Panc1 (cell line): Measurements from ENCODE around the gene HSPA4.

ENCODE experiments used
- POLR2AphosphoS5 ChIP-seq: IDR thresholded peaks from 2 replicates; pipeline ENCODE4 v1.6.1; 2012; ENCODE audit warnings: mild to moderate bottlenecking, low read depth, low read length, moderate library complexity
- TCF7L2 ChIP-seq: IDR thresholded peaks from 2 replicates; pipeline ENCODE4 v1.6.1; 2011; ENCODE audit warnings: mild to moderate bottlenecking, low read depth, low read length, inconsistent platforms
- TF ChIP-seq, protein P1 (sequence below): fragments of 450-650 bp; IDR thresholded peaks from 2 replicates; pipeline ENCODE4 v1.5.1; 2017; ENCODE audit warnings: mild to moderate bottlenecking
- TF ChIP-seq, protein P2 (sequence below), 2 experiments: IDR thresholded peaks; 2 replicates each; pipeline ENCODE4 v1.6.1; 2011 to 2012; ENCODE audit warnings: low read depth in 2 of 2, control low read depth in 1 of 2, low read length in 1 of 2, mild to moderate bottlenecking in 1 of 2, moderate library complexity in 1 of 2; ENCODE audit not compliant: insufficient read depth in 1 of 2

DNA sequence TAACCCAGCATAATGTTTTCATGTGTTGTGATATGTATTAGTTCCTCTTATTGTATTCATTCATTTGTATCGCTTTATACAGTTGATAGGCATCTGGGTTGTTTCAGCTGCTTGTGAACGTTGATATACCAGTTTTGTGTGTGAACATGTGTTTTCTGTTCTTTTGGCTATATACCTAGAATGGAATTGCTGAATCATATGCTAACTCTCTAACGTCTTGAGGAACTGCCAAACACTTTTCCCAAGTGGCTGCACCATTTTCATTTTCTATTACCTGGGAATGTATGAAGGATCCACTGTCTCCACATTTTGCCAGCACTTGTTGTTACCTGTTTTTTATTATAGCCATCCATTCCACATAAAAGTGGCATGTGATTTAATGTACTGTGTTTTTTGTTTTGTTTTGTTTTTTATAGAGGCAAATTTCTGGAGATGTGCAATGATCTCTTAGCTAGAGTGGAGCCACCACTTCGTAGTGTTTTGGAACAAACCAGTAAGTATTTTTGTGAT lies 34.6 kb downstream of the HSPA4 start:
- TF ChIP-seq, protein P1, sequence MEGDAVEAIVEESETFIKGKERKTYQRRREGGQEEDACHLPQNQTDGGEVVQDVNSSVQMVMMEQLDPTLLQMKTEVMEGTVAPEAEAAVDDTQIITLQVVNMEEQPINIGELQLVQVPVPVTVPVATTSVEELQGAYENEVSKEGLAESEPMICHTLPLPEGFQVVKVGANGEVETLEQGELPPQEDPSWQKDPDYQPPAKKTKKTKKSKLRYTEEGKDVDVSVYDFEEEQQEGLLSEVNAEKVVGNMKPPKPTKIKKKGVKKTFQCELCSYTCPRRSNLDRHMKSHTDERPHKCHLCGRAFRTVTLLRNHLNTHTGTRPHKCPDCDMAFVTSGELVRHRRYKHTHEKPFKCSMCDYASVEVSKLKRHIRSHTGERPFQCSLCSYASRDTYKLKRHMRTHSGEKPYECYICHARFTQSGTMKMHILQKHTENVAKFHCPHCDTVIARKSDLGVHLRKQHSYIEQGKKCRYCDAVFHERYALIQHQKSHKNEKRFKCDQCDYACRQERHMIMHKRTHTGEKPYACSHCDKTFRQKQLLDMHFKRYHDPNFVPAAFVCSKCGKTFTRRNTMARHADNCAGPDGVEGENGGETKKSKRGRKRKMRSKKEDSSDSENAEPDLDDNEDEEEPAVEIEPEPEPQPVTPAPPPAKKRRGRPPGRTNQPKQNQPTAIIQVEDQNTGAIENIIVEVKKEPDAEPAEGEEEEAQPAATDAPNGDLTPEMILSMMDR: no peak
- TF ChIP-seq POLR2AphosphoS5: no peak
- no peak for TF ChIP-seq TCF7L2
- TF ChIP-seq, protein P2, sequence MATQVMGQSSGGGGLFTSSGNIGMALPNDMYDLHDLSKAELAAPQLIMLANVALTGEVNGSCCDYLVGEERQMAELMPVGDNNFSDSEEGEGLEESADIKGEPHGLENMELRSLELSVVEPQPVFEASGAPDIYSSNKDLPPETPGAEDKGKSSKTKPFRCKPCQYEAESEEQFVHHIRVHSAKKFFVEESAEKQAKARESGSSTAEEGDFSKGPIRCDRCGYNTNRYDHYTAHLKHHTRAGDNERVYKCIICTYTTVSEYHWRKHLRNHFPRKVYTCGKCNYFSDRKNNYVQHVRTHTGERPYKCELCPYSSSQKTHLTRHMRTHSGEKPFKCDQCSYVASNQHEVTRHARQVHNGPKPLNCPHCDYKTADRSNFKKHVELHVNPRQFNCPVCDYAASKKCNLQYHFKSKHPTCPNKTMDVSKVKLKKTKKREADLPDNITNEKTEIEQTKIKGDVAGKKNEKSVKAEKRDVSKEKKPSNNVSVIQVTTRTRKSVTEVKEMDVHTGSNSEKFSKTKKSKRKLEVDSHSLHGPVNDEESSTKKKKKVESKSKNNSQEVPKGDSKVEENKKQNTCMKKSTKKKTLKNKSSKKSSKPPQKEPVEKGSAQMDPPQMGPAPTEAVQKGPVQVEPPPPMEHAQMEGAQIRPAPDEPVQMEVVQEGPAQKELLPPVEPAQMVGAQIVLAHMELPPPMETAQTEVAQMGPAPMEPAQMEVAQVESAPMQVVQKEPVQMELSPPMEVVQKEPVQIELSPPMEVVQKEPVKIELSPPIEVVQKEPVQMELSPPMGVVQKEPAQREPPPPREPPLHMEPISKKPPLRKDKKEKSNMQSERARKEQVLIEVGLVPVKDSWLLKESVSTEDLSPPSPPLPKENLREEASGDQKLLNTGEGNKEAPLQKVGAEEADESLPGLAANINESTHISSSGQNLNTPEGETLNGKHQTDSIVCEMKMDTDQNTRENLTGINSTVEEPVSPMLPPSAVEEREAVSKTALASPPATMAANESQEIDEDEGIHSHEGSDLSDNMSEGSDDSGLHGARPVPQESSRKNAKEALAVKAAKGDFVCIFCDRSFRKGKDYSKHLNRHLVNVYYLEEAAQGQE (IDR thresholded peaks at IDR 0.05; ENCODE audit: insufficient read depth in 1 of 2, low read depth in 2 of 2, low read length in 1 of 2): no peak
